Esophagus squamous epithelium (tissue), 5 donors: ENCODE data around the gene TAL1. TPM values are rescaled to one million over a fixed set of nuclear protein-coding genes. Genes with fewer than 3 reads are reported as not detected.
"Not testable (repeated sequence)": the region's sequence is repeated elsewhere in the genome, so short reads cannot be mapped to it uniquely, and the experiment has no call there.

Experiments
- DNase-seq: peaks from one replicate; lab custom pipeline; 2025; lab: John Stamatoyannopoulos, UW
- H3K27ac ChIP-seq, 4 donors: fragments of 200-600 bp; sonication (generic); one replicate each; pipeline ENCODE4 v1.5.1; 2016 to 2019; ENCODE audit warnings: mild to moderate bottlenecking in 1 of 4
- H3K27me3 ChIP-seq, 4 donors: fragments of 200-600 bp; sonication (generic); 1 replicate in 3 of 4; 2 replicates in 1 of 4; pipeline versions ENCODE4 v1.5.1 to v1.6.0; 2017 to 2021; ENCODE audit warnings: antibody characterized with exemption in 1 of 4
- H3K36me3 ChIP-seq, 3 donors: fragments of 200-600 bp; sonication (generic); one replicate each; pipeline ENCODE4 v1.5.1; 2016 to 2019
- H3K4me1 ChIP-seq, 3 donors: fragments of 200-600 bp; sonication (generic); one replicate each; pipeline ENCODE4 v1.5.1; 2017 to 2019
- H3K4me3 ChIP-seq, 4 donors: fragments of 200-600 bp; sonication (generic); 1 replicate in 3 of 4; 2 replicates in 1 of 4; pipeline ENCODE4 v1.5.1; 2016 to 2019; ENCODE audit warnings: mild to moderate bottlenecking in 2 of 4, moderate library complexity in 1 of 4
- H3K9me3 ChIP-seq, 3 donors: fragments of 200-600 bp; sonication (generic); one replicate each; pipeline ENCODE4 v1.5.1; 2016 to 2019
- POLR2A ChIP-seq, 4 donors: fragments of 450-650 bp; IDR thresholded peaks; one replicate each; pipeline ENCODE4 v1.6.1; 2017; ENCODE audit warnings: antibody characterized with exemption in 4 of 4, mild to moderate bottlenecking in 4 of 4, moderate library complexity in 3 of 4
- WGBS, 2 donors: methylation state at CpG; one replicate each; pipeline ENCODE4 v1.1.5; 2018; 5-methylcytosine and 5-hydroxymethylcytosine counted together
- intact Hi-C: fragments of 100-400 bp; cut with DNase I; formaldehyde crosslinking; loops from one replicate; pipeline ENCODE4 v1.15.0; 2022
- total RNA-seq, 4 donors: library from RNA; depleted of rRNA; stranded (reverse); fragments of >200 nt; gene quantifications; one replicate each; pipeline ENCODE4 v1.1.0, GENCODE V29; 2016
- TF ChIP-seq, protein P1 (sequence below), 6 experiments: fragments of 450-650 bp in 4 of 6; fragments of 200-600 bp in 2 of 6; sonication (generic) in 2 of 6; IDR thresholded peaks; one replicate each; pipeline ENCODE4 v1.5.1; 2016 to 2019; ENCODE audit warnings: antibody characterized with exemption in 6 of 6, mild to moderate bottlenecking in 4 of 6, moderate library complexity in 4 of 6
- donor health status: DM: yes; HTN: yes; CAD: no.

TAL1 gene
- total RNA-seq, 4 donors from 2014 or later: 0.45 to 3.6 (median 1.1) TPM

DNA sequence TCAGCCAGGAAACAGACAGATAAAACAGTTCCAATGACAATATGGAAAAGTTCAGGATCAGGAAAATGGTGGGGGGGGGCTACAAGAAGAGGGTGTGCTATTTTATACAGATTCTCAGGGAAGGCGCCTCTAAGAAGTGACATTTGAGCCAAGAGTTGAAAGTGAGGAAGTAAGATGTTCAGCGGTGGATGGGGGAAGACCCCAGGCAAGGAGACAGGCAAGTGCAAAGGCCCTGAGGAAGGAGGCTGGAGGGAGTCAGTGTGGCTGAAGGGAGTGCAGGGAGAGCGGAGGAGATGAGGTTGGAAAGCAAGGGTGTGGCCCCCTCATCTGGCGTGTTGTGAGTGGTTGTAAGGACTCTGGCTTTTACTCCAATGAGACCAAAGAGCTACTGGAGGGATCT is 33.8 kb downstream of the TAL1 start:
- H3K27me3 ChIP-seq: peaks cover 0 to 60% (median 0%) of the 10 kb centered on the region in 4 donors
- intact Hi-C loops: no loop called here
- 75 to 83% methylated on average over 4 of the region's 4 CpGs for WGBS, 2 donors
- H3K9me3 ChIP-seq: no peaks in the 10 kb centered on the region
- no peak overlapping the region for H3K4me3 ChIP-seq
- peaks cover 0 to under 1% (median 0%) of the 10 kb centered on the region in 3 donors for H3K4me1 ChIP-seq
- no peak overlapping the region for H3K27ac ChIP-seq
- TF ChIP-seq, protein P1, sequence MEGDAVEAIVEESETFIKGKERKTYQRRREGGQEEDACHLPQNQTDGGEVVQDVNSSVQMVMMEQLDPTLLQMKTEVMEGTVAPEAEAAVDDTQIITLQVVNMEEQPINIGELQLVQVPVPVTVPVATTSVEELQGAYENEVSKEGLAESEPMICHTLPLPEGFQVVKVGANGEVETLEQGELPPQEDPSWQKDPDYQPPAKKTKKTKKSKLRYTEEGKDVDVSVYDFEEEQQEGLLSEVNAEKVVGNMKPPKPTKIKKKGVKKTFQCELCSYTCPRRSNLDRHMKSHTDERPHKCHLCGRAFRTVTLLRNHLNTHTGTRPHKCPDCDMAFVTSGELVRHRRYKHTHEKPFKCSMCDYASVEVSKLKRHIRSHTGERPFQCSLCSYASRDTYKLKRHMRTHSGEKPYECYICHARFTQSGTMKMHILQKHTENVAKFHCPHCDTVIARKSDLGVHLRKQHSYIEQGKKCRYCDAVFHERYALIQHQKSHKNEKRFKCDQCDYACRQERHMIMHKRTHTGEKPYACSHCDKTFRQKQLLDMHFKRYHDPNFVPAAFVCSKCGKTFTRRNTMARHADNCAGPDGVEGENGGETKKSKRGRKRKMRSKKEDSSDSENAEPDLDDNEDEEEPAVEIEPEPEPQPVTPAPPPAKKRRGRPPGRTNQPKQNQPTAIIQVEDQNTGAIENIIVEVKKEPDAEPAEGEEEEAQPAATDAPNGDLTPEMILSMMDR (IDR thresholded peaks at IDR 0.05): no peak
- H3K36me3 ChIP-seq: no peaks in the 10 kb centered on the region
- DNase-seq: no peak

DNA sequence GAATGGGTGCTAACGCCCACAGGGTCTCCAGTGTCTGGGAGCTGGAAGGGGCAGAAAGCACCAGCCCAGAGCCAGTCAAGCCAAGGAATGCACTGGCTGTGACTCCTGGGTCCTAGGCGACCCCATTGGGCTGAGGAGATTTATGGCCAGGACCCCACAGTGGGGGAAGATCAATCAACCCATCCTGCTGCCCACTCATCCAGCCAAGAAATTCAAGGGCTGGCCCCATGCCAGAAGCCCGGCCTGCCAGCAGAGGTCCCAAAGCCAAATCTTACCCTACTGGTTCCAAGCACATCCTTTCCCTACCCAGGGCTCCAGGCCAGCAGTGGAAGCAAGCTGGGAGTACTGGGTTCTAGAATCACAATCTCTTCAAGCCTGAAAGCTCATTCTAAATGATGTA is 35.4 kb downstream of the TAL1 start:
- no peak for DNase-seq

DNA sequence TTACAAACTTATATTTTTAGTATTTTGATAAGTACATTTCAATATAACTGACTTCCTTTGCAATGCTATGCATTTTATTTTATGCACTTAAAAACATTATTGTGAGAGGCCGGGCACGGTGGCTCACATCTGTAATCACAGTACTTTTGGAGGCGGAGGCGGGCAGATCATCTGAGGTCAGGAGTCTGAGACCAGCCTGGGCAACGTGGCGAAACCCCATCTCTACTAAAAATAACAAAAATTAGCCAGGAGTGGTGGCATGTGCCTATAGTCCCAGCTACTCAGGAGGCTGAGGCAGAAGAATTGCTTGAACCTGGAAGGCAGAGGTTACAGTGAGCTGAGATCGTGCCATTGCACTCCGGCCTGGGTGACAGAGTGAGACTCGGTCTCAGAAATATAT is 36.0 kb downstream of the TAL1 start:
- H3K9me3 ChIP-seq, intact Hi-C loops, H3K27ac ChIP-seq, H3K36me3 ChIP-seq, DNase-seq, H3K4me3 ChIP-seq: not testable (repeated sequence)
- H3K4me1 ChIP-seq: peaks cover 8 to 23% (median 22%) of the 10 kb centered on the region in 3 donors
- 88 to 89% methylated on average over 9 of the region's 9 CpGs for WGBS, 2 donors
- peaks cover 0 to 45% (median 0%) of the 10 kb centered on the region in 4 donors for H3K27me3 ChIP-seq

More for the DNA sequence above, 35.4 kb downstream of the TAL1 start:
- 70% methylated on average over 2 of the region's 3 CpGs; no CpG with 5 or more reads in 1 of the 2 donors for WGBS, 2 donors
- Histone ChIP-seq H3K27me3 (peaks cover 0 to 52% (median 0%) of the 10 kb centered on the region in 4 donors), H3K9me3 (no peaks in the 10 kb centered on the region), H3K4me3 (no peak overlapping the region), H3K36me3 (no peaks in the 10 kb centered on the region), H3K27ac (no peak overlapping the region), H3K4me1 (peaks cover 6 to 16% (median 16%) of the 10 kb centered on the region in 3 donors)
- intact Hi-C loops: no loop called here
- no peak for TF ChIP-seq POLR2A (IDR thresholded peaks at IDR 0.05)
- TF ChIP-seq, protein P1 (IDR thresholded peaks at IDR 0.05): no peak

DNA sequence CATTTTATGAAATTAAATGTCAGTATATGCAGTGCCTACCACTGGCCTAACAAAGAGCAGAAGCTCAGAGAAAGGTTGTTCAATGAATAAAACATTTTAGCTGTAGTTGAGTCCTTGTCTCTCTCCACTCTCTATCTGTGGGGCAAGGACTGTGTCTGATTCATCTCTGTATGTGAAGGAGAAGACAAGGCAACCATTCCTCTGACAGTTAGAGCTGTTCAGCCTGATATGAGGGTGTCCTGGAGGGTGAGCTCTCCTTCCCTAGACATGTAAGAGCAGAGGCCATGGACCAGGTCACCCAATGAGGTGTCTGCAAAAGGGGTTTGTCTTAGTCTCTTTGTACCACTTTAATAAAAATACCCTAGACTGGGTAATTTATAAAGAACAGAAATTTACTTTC is 37.7 kb downstream of the TAL1 start:
- Histone ChIP-seq H3K9me3 (no peaks in the 10 kb centered on the region), H3K4me3 (no peak overlapping the region), H3K36me3 (no peaks in the 10 kb centered on the region), H3K27ac (no peak overlapping the region), H3K27me3 (peaks cover 0 to 33% (median 0%) of the 10 kb centered on the region in 4 donors), H3K4me1 (peaks cover 24 to 40% (median 33%) of the 10 kb centered on the region in 3 donors)
- no peak for TF ChIP-seq POLR2A (IDR thresholded peaks at IDR 0.05)
- TF ChIP-seq, protein P1 (IDR thresholded peaks at IDR 0.05): no peak
- intact Hi-C loops: loop anchor here (5.0 kb wide), 1 partner anchor 233 kb away; no protein-coding TSS in a partner anchor
- DNase-seq: no peak

DNA sequence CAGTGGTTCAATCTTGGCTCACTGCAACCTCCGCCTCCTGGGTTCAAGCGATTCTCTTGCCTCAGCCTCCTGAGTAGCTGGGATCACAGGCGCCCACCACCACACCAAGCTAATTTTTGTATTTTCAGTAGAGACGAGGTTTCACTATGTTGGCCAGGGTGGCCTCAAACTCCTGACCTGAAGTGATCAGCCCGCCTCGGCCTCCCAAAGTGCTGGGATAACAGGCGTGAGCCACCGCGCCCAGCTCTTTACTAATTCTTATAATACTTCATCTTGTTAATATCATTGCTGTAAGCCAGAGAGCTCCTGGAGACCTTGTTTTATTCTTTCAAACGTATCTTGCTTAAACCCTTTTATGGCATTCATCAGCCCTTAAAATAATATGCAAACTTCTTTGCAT is 38.5 kb downstream of the TAL1 start:
- Histone ChIP-seq H3K27me3 (peaks cover 0 to 25% (median 0%) of the 10 kb centered on the region in 4 donors), H3K4me1 (peaks cover 24 to 48% (median 33%) of the 10 kb centered on the region in 3 donors)
- not testable (repeated sequence) for H3K27ac ChIP-seq, DNase-seq, H3K36me3 ChIP-seq, H3K4me3 ChIP-seq, H3K9me3 ChIP-seq
- intact Hi-C loops: loop anchor here (5.0 kb wide), 1 partner anchor 234 kb away; no protein-coding TSS in a partner anchor
- WGBS, 2 donors: 85 to 88% methylated on average over 10 of the region's 10 CpGs

DNA sequence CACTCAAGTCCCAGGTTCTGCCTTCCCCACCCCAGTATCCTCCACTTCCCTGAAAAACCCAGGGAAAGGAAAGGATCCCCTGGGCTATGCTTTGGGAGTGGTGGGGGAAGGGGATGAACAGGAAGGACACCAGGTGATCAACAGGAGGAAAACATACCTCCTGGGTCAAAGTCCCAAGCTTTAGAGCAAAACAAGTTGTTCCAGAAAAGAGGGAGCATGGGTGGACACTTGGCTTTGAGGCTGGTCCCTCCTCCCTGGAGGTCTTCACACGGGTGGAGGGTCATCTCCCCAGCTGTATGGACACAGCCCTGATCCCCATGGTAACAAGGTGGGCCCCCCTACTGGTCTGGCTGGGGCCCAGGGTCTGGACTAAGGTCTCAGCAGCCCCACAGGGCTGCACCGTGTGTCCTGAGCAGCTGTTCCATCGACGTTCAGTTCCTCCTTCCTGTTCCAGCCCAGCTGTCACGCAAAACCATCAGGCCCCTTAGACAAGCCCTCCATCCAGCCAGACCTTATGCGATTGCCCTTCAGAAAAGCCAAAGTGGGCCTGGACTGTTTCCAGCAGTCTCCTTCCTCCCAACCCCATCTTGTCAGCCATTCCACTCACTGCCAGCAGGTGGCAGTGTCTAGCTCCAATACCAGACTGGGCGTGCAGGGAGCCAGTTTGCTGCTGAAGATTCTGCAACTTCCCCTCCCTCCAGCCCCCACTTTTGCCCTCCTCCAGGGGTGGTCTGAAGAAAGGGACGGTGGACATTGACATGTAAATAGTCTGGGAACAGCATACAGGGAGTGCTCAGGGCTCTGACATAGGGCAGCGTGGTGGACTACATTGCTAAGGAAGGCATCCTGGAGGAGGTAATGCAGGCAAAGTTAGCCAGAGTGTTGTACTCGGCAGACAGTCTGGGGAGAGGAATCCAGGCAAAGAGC is 39.3 kb downstream of the TAL1 start:
- 6 to 12% methylated on average over 7 to 8 of the region's 10 CpGs for WGBS, 2 donors
- no peak for DNase-seq
- Histone ChIP-seq H3K27ac (peak overlapping the region in 1 of 4 donors; percentile 85), H3K9me3 (no peaks in the 10 kb centered on the region), H3K27me3 (peaks cover 0 to 19% (median 0%) of the 10 kb centered on the region in 4 donors), H3K4me3 (no peak overlapping the region), H3K4me1 (peaks cover 24 to 55% (median 36%) of the 10 kb centered on the region in 3 donors), H3K36me3 (no peaks in the 10 kb centered on the region)
- intact Hi-C loops: loop anchor here (5.0 kb wide), 1 partner anchor 235 kb away; no protein-coding TSS in a partner anchor
- TF ChIP-seq, protein P1 (IDR thresholded peaks at IDR 0.05): peak; percentile 83 to 95 (median 90)
- TF ChIP-seq POLR2A (IDR thresholded peaks at IDR 0.05): no peak
